HepG2 (cell line): ENCODE data around the gene SOWAHA. TPM values are rescaled to one million over a fixed set of nuclear protein-coding genes. Genes with fewer than 3 reads are reported as not detected.
A peak's percentile ranks its signal among the peaks of the same experiment; 100 is the strongest.

ENCODE experiments used
- AKNA ChIP-seq: sonication (generic); formaldehyde crosslinking; IDR thresholded peaks from 2 replicates; pipeline ENCODE4 v1.4.0; 2020; ENCODE audit warnings: missing genetic modification reagents, borderline replicate concordance
- HIVEP1 ChIP-seq: sonication (generic); formaldehyde crosslinking; IDR thresholded peaks from 2 replicates; pipeline ENCODE4 v1.4.0; 2020; ENCODE audit warnings: mild to moderate bottlenecking, missing genetic modification reagents
- IRF9 ChIP-seq: sonication (generic); formaldehyde crosslinking; IDR thresholded peaks from 2 replicates; pipeline ENCODE4 v1.8.0; 2022; ENCODE audit warnings: missing genetic modification reagents, mild to moderate bottlenecking, borderline replicate concordance
- MBD4 ChIP-seq: IDR thresholded peaks from 2 replicates; pipeline ENCODE4 v1.6.1; 2012; ENCODE audit warnings: low read length, inconsistent platforms, borderline replicate concordance
- NFE2 ChIP-seq: sonication (generic); formaldehyde crosslinking; IDR thresholded peaks from 2 replicates; pipeline ENCODE4 v1.4.0; 2020; ENCODE audit warnings: missing genetic modification reagents
- POGK ChIP-seq: sonication (generic); formaldehyde crosslinking; conservative IDR thresholded peaks from 2 replicates; pipeline ENCODE4 v1.8.0; 2022; ENCODE audit warnings: mild to moderate bottlenecking, moderate library complexity, missing genetic modification reagents
- POLR2AphosphoS5 ChIP-seq: IDR thresholded peaks from 2 replicates; pipeline ENCODE4 v1.6.1; 2012; ENCODE audit warnings: low read depth, low read length
- REXO4 ChIP-seq: sonication (generic); formaldehyde crosslinking; IDR thresholded peaks from 2 replicates; pipeline ENCODE4 v1.8.0; 2022; ENCODE audit warnings: missing genetic modification reagents, mild to moderate bottlenecking, borderline replicate concordance
- SNAI1 ChIP-seq: sonication (generic); formaldehyde crosslinking; IDR thresholded peaks from 2 replicates; pipeline ENCODE4 v1.5.0; 2020; ENCODE audit warnings: mild to moderate bottlenecking, missing genetic modification reagents, borderline replicate concordance
- TCF12 ChIP-seq, 2 experiments: fragments of 450-650 bp in 1 of 2; sonication (generic) in 1 of 2; formaldehyde crosslinking in 1 of 2; IDR thresholded peaks; 2 replicates each; pipeline versions ENCODE4 v1.6.1 to v1.8.0; 2017 to 2022; ENCODE audit warnings: antibody characterized with exemption in 1 of 2, mild to moderate bottlenecking in 1 of 2, missing genetic modification reagents in 1 of 2, moderate library complexity in 1 of 2
- THAP11 ChIP-seq: IDR thresholded peaks from 2 replicates; pipeline ENCODE4 v1.6.1; 2016; ENCODE audit warnings: missing biosample characterization, missing genetic modification reagents
- TP53 ChIP-seq: sonication (generic); formaldehyde crosslinking; conservative IDR thresholded peaks from 2 replicates; pipeline ENCODE4 v1.4.0; 2020; ENCODE audit warnings: missing genetic modification reagents
- YEATS4 ChIP-seq: sonication (generic); formaldehyde crosslinking; IDR thresholded peaks from 2 replicates; pipeline ENCODE4 v1.4.0; 2020; ENCODE audit warnings: missing genetic modification reagents, borderline replicate concordance
- ZBTB3 ChIP-seq: sonication (generic); formaldehyde crosslinking; IDR thresholded peaks from 2 replicates; pipeline ENCODE4 v1.4.0; 2020; ENCODE audit warnings: low read depth, mild to moderate bottlenecking, moderate library complexity, missing genetic modification reagents, borderline replicate concordance
- ZNF205 ChIP-seq: IDR thresholded peaks from 2 replicates; pipeline ENCODE4 v1.6.1; 2018; ENCODE audit warnings: missing biosample characterization, missing genetic modification reagents
- ZNF230 ChIP-seq: sonication (generic); formaldehyde crosslinking; IDR thresholded peaks from 2 replicates; pipeline ENCODE4 v1.4.0; 2020; ENCODE audit warnings: mild to moderate bottlenecking, missing genetic modification reagents
- ZNF451 ChIP-seq: sonication (generic); formaldehyde crosslinking; IDR thresholded peaks from 2 replicates; pipeline ENCODE4 v1.5.0; 2020; ENCODE audit warnings: mild to moderate bottlenecking, missing genetic modification reagents
- ZNF879 ChIP-seq: sonication (generic); formaldehyde crosslinking; IDR thresholded peaks from 2 replicates; pipeline ENCODE4 v1.8.1; 2023; ENCODE audit warnings: missing genetic modification reagents
- polyA plus RNA-seq, 8 experiments: library from polyadenylated mRNA; depleted of rRNA in 3 of 8; stranded (reverse) in 7 of 8; unstranded in 1 of 8; fragments of >200 nt; fragmentation: Illumina TruSeq in 4 of 8; extraction: Trizol in 4 of 8; gene quantifications; 2 replicates each; pipeline versions ENCODE4 v1.2.1 to v1.2.3, GENCODE V29; 2011 to 2016; ENCODE audit warnings: low read depth in 4 of 8, missing spikeins in 1 of 8, mixed read lengths in 1 of 8; ENCODE audit not compliant: insufficient read depth in 1 of 8
- total RNA-seq, 5 experiments: library from RNA; depleted of rRNA; stranded (reverse); fragments of >200 nt; fragmentation: Illumina TruSeq; extraction: Trizol; gene quantifications; 2 replicates each; pipeline ENCODE4 v1.2.3, GENCODE V29; 2016; ENCODE audit warnings: low read depth in 1 of 5
- TF ChIP-seq, protein P1 (sequence below): sonication (generic); formaldehyde crosslinking; IDR thresholded peaks from 2 replicates; pipeline ENCODE4 v1.5.0; 2020; ENCODE audit warnings: missing genetic modification reagents, mild to moderate bottlenecking, borderline replicate concordance

Gene SOWAHA
- total and polyA plus RNA-seq, 2 of the 13 experiments (the other 11 are each of a cell fraction or from before 2014, with no cell fraction given): 0.95 to 1.9 TPM

DNA sequence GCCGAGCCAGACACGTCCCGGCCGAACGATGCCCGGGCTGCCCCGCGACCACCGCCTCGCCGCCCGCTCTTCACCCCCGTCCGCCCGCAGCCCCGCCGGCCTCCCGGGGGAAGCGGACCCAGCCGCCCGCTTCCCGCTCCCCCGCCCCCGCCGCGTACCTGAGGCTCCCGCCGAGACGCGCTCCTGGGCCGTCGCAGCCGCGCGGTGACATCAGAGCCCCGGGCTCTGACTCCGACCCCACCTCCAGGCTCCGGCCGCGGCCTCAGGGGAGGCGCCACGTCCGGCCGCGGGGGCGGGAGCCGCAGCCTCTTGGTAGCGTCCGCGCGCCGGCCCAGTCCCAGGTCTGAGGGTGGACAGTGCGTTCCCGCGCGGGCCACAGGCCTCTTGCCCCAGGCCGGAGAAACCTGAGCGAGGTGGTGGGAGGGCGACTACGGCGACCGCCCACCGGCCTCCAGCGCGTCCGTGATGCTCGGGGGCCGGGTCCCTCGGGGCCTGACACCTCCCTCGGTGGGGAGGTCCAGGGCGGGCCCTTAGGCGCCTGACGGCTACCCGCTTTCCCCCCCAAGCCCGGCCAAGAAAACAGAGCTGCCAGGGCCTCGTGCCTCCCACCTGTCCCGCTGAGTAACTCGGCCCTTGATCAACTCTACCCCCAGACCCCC lies 17.5 kb downstream of the SOWAHA start, which contains the start of gene SHROOM1 (continued):
- TF ChIP-seq ZNF230 (CRISPR knock-in tag) (no peak), TCF12 (IDR thresholded peaks at IDR 0.05) (no peak), TCF12 (CRISPR knock-in tag; IDR thresholded peaks at IDR 0.05) (peak; percentile 66; the same call in 1 of the 2 replicates), IRF9 (CRISPR knock-in tag) (peak; percentile 52; the same call in 1 of the 2 replicates), SNAI1 (CRISPR knock-in tag) (no peak), REXO4 (CRISPR knock-in tag) (0 out of 2 replicates have a peak, but pooled peaks have one; percentile 52), TP53 (no peak), YEATS4 (CRISPR knock-in tag) (no peak; the same call in 1 of the 2 replicates), ZNF451 (peak; percentile 35; the same call in 1 of the 2 replicates), MBD4 (no peak), NFE2 (no peak), AKNA (CRISPR knock-in tag) (no peak), HIVEP1 (CRISPR knock-in tag) (0 out of 2 replicates have a peak, but pooled peaks have one; percentile 54), THAP11 (CRISPR knock-in tag) (0 out of 2 replicates have a peak, but pooled peaks have one; percentile 39), ZBTB3 (CRISPR knock-in tag) (peak; percentile 40; the same call in 1 of the 2 replicates), ZNF205 (CRISPR knock-in tag) (0 out of 2 replicates have a peak, but pooled peaks have one; percentile 23), POGK (CRISPR knock-in tag) (peak; percentile 31; the same call in 1 of the 2 replicates), POLR2AphosphoS5 (peak; percentile 52; the same call in 1 of the 2 replicates), ZNF879 (CRISPR knock-in tag) (peak; percentile 58; the same call in 1 of the 2 replicates)
- TF ChIP-seq, protein P1, sequence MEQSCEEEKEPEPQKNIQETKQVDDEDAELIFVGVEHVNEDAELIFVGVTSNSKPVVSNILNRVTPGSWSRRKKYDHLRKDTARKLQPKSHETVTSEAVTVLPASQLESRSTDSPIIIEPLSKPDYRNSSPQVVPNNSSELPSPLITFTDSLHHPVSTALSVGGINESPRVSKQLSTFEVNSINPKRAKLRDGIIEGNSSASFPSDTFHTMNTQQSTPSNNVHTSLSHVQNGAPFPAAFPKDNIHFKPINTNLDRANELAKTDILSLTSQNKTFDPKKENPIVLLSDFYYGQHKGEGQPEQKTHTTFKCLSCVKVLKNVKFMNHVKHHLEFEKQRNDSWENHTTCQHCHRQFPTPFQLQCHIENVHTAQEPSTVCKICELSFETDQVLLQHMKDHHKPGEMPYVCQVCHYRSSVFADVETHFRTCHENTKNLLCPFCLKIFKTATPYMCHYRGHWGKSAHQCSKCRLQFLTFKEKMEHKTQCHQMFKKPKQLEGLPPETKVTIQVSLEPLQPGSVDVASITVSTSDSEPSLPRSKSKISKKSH: 0 out of 2 replicates have a peak, but pooled peaks have one; percentile 61
